ENCODE results near the gene RPS8.

The RPS8 gene

GRCh38 chr1:44783697-44784093, 8.4 kb downstream of the RPS8 start:
- TF ChIP-seq CTCF (conservative IDR thresholded peaks at IDR 0.05; ENCODE audit: low read depth, low read length): no peak
- H3K4me3 ChIP-seq (ENCODE audit: low read length): peak overlapping the region; percentile 33

GRCh38 chr1:44784094-44785028, 9.0 kb downstream of the RPS8 start:
- DNase-seq (ENCODE audit: low read depth): no peak
- peak overlapping the region; percentile 33 for H3K4me3 ChIP-seq (ENCODE audit: low read length)
- peak; percentile 37 for TF ChIP-seq CTCF (conservative IDR thresholded peaks at IDR 0.05; ENCODE audit: low read depth, low read length)

More at GRCh38 chr1:44783697-44784093, 8.4 kb downstream of the RPS8 start:
- no peak for DNase-seq (ENCODE audit: low read depth)

GRCh38 chr1:44785029-44785380, 9.7 kb downstream of the RPS8 start:
- no peak overlapping the region for H3K4me3 ChIP-seq (ENCODE audit: low read length)
- no peak for TF ChIP-seq CTCF (conservative IDR thresholded peaks at IDR 0.05; ENCODE audit: low read depth, low read length)
- DNase-seq (ENCODE audit: low read depth): no peak

GRCh38 chr1:44785501-44786137, 10.3 kb downstream of the RPS8 start:
- H3K4me3 ChIP-seq (ENCODE audit: low read length): peak overlapping the region; percentile 44
- TF ChIP-seq CTCF (conservative IDR thresholded peaks at IDR 0.05; ENCODE audit: low read depth, low read length): no peak
- no peak for DNase-seq (ENCODE audit: low read depth)

- H3K4me3 ChIP-seq (ENCODE audit: low read length): peak overlapping the region; percentile 44
- no peak for DNase-seq (ENCODE audit: low read depth)
- peak; percentile 100 for TF ChIP-seq CTCF (conservative IDR thresholded peaks at IDR 0.05; ENCODE audit: low read depth, low read length)
Observed at GRCh38 chr1:44786138-44786840, 10.9 kb downstream of the RPS8 start.

GRCh38 chr1:44786841-44787426, 11.6 kb downstream of the RPS8 start:
- H3K4me3 ChIP-seq (ENCODE audit: low read length): no peak overlapping the region
- TF ChIP-seq CTCF (conservative IDR thresholded peaks at IDR 0.05; ENCODE audit: low read depth, low read length): no peak
- no peak for DNase-seq (ENCODE audit: low read depth)

Measured in retinal pigment epithelial cell (primary cell).